BLaER1 (cell line): Measurements from ENCODE around the gene NID1.
"Not testable (repeated sequence)": the region's sequence is repeated elsewhere in the genome, so short reads cannot be mapped to it uniquely, and the experiment has no call there.

ENCODE experiments used
- H3K27ac ChIP-seq: shearing (Covaris generic); formaldehyde crosslinking; 2 replicates; pipeline ENCODE4 v1.8.1; 2022
- H3K27me3 ChIP-seq: shearing (Covaris generic); formaldehyde crosslinking; 2 replicates; pipeline ENCODE4 v1.8.1; 2022
- H3K36me3 ChIP-seq: shearing (Covaris generic); formaldehyde crosslinking; 2 replicates; pipeline ENCODE4 v1.8.1; 2022
- H3K4me1 ChIP-seq: shearing (Covaris generic); formaldehyde crosslinking; 2 replicates; pipeline ENCODE4 v1.8.1; 2022
- H3K4me2 ChIP-seq: shearing (Covaris generic); formaldehyde crosslinking; 2 replicates; pipeline ENCODE4 v1.8.1; 2022
- H3K4me3 ChIP-seq: shearing (Covaris generic); formaldehyde crosslinking; 2 replicates; pipeline ENCODE4 v1.8.1; 2022
- H3K9ac ChIP-seq: shearing (Covaris generic); formaldehyde crosslinking; 2 replicates; pipeline ENCODE4 v1.8.1; 2022
- H3K9me3 ChIP-seq: shearing (Covaris generic); formaldehyde crosslinking; 2 replicates; pipeline ENCODE4 v1.8.1; 2022
- H4K20me1 ChIP-seq: shearing (Covaris generic); formaldehyde crosslinking; 2 replicates; pipeline ENCODE4 v1.8.1; 2022
- Cebpa-rat ChIP-seq: shearing (Covaris generic); IDR thresholded peaks from 2 replicates; pipeline ENCODE4 v1.8.1; 2022

NID1 gene

DNA sequence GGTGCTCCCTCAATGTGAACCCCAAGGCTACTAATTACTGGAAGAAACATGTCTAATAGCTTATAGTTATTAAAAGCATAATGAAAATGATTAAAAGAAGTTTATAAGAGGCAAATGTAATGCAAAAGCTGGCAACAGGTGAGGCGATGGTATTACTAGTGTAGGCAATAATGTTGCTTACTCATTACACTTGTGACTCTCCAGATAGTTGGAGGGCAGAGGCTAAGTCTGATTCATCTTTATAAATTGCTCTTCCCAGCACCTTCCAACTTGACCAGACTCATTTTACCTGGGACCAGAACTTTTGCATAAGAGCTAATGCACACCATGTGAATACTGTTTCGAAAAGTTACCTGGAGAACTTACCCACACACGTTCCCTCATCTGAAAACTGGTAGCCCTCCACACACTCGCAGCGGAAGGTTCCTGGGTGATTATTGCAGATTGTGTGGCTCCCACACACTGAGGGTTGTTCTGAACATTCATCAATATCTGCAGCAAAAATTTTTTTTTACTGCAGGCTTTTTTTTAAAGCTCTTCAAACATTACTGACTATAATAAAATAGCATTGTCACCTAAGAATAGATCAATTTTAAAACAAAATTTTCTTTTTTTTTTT lies 48.0 kb downstream of the NID1 start:
- Histone ChIP-seq H4K20me1 (no peaks in the 10 kb centered on the region), H3K4me3 (no peak overlapping the region), H3K27me3 (no peaks in the 10 kb centered on the region), H3K36me3 (no peaks in the 10 kb centered on the region), H3K27ac (no peak overlapping the region), H3K4me1 (no peaks in the 10 kb centered on the region), H3K9me3 (no peaks in the 10 kb centered on the region), H3K9ac (no peak overlapping the region), H3K4me2 (no peak overlapping the region)
- TF ChIP-seq Cebpa-rat: no peak

DNA sequence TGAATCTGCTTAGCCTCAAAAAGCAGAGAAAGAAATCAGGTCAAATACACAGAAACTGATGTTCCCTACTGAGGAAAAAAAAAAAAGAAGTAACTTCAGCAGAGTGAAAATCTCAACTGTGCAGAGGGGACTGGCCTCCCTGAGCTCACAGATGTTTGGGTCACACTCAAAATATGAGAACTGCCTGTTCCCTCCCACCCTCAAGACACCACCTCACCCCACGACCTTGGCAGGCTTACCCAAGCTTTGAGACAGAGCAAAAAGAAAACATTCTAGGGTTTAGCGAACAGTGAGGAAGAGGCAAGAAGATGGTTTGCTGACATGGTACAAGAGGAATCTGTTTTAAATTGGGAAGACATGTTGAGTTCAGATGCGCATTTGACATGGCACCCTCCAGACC lies 48.8 kb downstream of the NID1 start:
- H3K9ac ChIP-seq: no peak overlapping the region
- H3K4me1 ChIP-seq: no peaks in the 10 kb centered on the region
- H3K36me3 ChIP-seq: no peaks in the 10 kb centered on the region
- no peak overlapping the region for H3K4me3 ChIP-seq
- no peak overlapping the region for H3K4me2 ChIP-seq
- H3K27ac ChIP-seq: no peak overlapping the region
- H3K9me3 ChIP-seq: no peaks in the 10 kb centered on the region
- TF ChIP-seq Cebpa-rat: no peak
- H4K20me1 ChIP-seq: no peaks in the 10 kb centered on the region
- H3K27me3 ChIP-seq: no peaks in the 10 kb centered on the region

DNA sequence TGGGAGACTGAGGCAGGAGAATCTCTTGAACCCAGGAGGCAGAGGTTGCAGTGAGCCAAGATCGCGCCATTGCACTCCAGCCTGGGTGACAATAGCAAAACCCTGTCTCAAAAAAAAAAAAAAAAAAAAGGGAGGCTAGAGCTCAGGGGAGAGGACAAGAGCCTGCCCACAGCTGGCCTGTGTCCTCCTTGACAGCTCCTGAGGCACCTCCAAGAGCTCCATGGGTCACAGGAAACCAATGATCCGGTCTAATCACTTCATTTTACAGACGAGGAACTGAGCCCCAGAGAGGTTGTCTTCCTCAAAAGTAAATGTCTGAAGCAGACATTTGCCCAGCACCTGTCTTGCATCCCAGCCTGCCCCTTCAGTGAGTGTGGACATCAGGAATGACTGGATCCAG lies 49.4 kb downstream of the NID1 start:
- no peaks in the 10 kb centered on the region for H4K20me1 ChIP-seq
- H3K9ac ChIP-seq: no peak overlapping the region
- no peaks in the 10 kb centered on the region for H3K4me1 ChIP-seq
- no peak overlapping the region for H3K27ac ChIP-seq
- H3K9me3 ChIP-seq: no peaks in the 10 kb centered on the region
- no peak overlapping the region for H3K4me2 ChIP-seq
- no peak overlapping the region for H3K4me3 ChIP-seq
- no peak for TF ChIP-seq Cebpa-rat
- no peaks in the 10 kb centered on the region for H3K36me3 ChIP-seq
- H3K27me3 ChIP-seq: no peaks in the 10 kb centered on the region

DNA sequence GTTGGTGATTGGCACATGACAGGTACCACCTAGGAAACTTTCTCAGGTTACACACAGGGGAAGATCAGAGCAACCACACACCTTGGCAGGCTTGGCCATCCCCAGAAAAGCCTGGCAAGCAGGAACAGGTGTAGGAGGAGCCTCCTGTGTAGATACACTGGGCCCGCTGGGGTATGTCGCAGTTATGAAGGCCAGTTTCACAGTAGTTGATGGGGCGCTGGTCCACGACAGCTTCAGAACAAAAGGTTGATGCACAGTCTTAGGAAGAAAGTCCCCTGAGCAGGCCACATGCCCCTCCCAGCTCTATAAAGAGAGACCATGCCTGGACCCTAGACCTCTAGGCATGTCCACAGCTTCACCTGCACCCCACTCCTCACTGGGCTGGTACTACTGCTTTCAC lies 51.6 kb downstream of the NID1 start:
- Histone ChIP-seq H3K4me3 (no peak overlapping the region), H3K27me3 (no peaks in the 10 kb centered on the region), H4K20me1 (no peaks in the 10 kb centered on the region), H3K4me2 (no peak overlapping the region), H3K9ac (no peak overlapping the region), H3K36me3 (no peaks in the 10 kb centered on the region), H3K4me1 (no peaks in the 10 kb centered on the region), H3K27ac (no peak overlapping the region), H3K9me3 (no peaks in the 10 kb centered on the region)
- TF ChIP-seq Cebpa-rat: no peak

DNA sequence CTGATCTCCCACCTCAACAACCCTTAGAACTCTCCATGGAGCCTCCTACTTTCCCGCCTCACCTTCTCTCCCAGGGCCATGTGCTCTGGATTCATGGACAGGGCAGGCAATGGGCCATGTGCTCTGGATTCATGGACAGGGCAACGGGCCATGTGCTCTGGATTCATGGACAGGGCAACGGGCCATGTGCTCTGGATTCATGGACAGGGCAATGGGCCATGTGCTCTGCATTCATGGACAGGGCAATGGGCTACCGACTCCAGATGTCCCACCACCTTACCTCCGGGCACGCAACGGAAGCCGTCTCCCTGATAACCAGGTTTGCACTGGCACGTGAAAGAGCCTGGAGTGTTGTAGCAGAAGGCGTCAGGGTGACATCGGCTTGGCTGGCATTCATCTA lies 53.2 kb downstream of the NID1 start:
- Histone ChIP-seq H3K27me3 (no peaks in the 10 kb centered on the region), H3K4me2 (no peak overlapping the region), H3K4me1 (no peaks in the 10 kb centered on the region), H3K9me3 (no peaks in the 10 kb centered on the region), H4K20me1 (no peaks in the 10 kb centered on the region), H3K9ac (no peak overlapping the region), H3K27ac (no peak overlapping the region), H3K36me3 (no peaks in the 10 kb centered on the region), H3K4me3 (no peak overlapping the region)
- no peak for TF ChIP-seq Cebpa-rat

DNA sequence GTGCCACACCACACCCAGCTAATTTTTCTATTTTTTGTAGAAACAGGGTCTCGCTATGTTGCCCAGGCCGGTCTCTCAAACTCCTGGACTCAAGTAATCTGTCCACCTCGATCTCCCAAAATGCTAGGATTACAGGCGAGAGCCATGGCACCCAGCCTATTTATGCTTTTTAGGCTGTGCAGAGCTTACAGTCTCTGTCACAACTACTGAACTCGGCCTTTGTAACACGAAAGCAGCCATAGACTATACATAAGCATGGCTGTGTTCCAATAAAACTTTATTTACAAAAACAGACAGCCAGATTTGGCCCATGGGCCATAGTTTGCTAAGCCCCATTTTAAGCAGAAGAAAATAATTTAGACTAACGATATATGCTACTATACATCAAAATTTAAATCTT lies 54.4 kb downstream of the NID1 start:
- Histone ChIP-seq H3K9ac (no peak overlapping the region), H3K4me3 (no peak overlapping the region), H3K4me2 (no peak overlapping the region), H3K27ac (no peak overlapping the region), H3K36me3 (no peaks in the 10 kb centered on the region), H3K9me3 (no peaks in the 10 kb centered on the region), H3K27me3 (no peaks in the 10 kb centered on the region), H3K4me1 (0 out of 2 replicates have a peak, but pooled peaks cover 4% of the 10 kb centered on the region), H4K20me1 (no peaks in the 10 kb centered on the region)
- TF ChIP-seq Cebpa-rat: no peak

DNA sequence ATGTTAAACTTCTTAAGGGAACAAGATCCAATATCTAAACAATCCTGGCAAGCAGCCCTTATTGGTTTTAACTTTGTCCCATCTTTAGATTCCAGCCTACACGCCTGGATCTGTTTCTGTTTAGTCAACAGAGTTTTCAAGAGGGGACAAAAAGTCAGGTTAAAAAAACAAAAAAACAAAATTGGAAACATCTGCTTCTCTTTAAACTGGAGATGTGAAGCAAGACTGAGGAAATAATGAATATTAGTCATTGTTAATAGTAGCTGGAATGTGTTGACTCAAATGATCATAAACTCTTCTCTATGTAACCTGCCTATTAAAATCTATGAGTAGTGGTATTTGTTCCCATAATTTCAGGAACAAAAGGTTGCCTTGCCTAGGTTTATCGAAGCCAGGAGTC lies 55.0 kb downstream of the NID1 start:
- Histone ChIP-seq H3K4me3 (no peak overlapping the region), H3K9ac (no peak overlapping the region), H3K36me3 (no peaks in the 10 kb centered on the region), H3K27me3 (no peaks in the 10 kb centered on the region), H3K27ac (no peak overlapping the region), H3K9me3 (no peaks in the 10 kb centered on the region), H3K4me1 (0 out of 2 replicates have a peak, but pooled peaks cover 4% of the 10 kb centered on the region), H4K20me1 (no peaks in the 10 kb centered on the region), H3K4me2 (no peak overlapping the region)
- TF ChIP-seq Cebpa-rat: no peak

DNA sequence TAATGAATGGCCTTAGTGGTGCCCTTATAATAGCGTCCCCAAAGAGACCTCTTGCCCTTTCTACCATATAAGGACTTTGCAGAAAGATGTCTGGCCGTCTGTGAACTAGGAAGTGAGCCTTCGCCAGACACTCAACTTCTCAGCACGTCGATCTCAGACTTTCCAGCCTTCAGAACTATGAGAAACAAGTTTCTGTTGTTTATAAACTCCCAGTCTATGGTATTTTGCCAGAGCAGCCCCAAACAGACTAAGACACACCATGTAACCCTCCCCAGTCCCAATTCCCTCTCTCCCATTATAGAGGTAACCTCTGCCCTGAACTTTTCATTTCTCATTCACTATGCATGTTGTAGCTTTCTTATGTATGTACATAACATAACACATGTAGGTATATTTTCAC lies 55.7 kb downstream of the NID1 start:
- H3K9me3 ChIP-seq: no peaks in the 10 kb centered on the region
- no peak for TF ChIP-seq Cebpa-rat
- 0 out of 2 replicates have a peak, but pooled peaks cover 4% of the 10 kb centered on the region for H3K4me1 ChIP-seq
- H3K27me3 ChIP-seq: no peaks in the 10 kb centered on the region
- no peak overlapping the region for H3K4me3 ChIP-seq
- no peaks in the 10 kb centered on the region for H3K36me3 ChIP-seq
- no peak overlapping the region for H3K4me2 ChIP-seq
- no peak overlapping the region for H3K9ac ChIP-seq
- no peak overlapping the region for H3K27ac ChIP-seq
- no peaks in the 10 kb centered on the region for H4K20me1 ChIP-seq

DNA sequence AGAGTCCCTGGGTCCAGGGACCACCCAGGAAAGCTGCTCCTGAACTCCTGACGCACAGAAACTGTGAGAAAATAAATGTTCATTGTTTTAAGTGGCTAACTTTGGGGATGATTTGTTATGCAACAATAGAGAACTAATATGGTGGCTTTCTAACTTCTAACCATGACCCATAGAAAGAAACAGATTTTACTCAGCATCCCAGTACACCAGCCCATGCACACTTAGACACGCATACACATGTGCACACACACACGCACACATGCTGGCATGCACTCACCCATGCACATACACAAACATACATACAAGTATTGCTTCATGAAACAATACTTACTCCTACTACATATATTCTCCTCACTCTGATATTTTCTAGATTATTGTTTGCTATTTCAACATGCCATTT lies 57.1 kb downstream of the NID1 start:
- Histone ChIP-seq H3K27me3 (no peaks in the 10 kb centered on the region), H3K36me3 (no peaks in the 10 kb centered on the region), H3K4me3 (no peak overlapping the region), H3K4me1 (0 out of 2 replicates have a peak, but pooled peaks cover 4% of the 10 kb centered on the region), H3K9ac (no peak overlapping the region), H3K4me2 (no peak overlapping the region), H3K9me3 (no peaks in the 10 kb centered on the region), H3K27ac (no peak overlapping the region), H4K20me1 (no peaks in the 10 kb centered on the region)
- TF ChIP-seq Cebpa-rat: no peak

DNA sequence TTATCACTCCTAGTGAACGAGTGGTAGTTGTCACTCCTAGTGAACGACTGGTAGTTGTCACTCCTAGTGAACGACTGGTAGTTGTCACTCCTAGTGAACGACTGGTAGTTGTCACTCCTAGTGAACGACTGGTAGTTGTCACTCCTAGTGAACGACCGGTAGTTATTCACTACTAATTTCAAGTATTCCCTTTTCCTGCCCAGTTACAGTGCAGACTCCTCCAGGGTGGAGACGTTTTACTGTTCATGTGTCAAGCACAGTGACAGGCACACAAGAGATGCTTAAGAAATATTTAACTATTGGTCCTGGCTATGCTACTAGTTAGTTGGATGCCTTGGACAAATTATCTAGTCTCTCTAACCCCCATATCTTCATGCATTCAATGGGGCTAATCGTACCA lies 61.8 kb downstream of the NID1 start:
- H3K4me1 ChIP-seq: peaks cover 46% of the 10 kb centered on the region
- H3K9ac ChIP-seq, H4K20me1 ChIP-seq, H3K27me3 ChIP-seq, H3K4me2 ChIP-seq, H3K27ac ChIP-seq, H3K4me3 ChIP-seq, H3K36me3 ChIP-seq, H3K9me3 ChIP-seq: not testable (repeated sequence)

DNA sequence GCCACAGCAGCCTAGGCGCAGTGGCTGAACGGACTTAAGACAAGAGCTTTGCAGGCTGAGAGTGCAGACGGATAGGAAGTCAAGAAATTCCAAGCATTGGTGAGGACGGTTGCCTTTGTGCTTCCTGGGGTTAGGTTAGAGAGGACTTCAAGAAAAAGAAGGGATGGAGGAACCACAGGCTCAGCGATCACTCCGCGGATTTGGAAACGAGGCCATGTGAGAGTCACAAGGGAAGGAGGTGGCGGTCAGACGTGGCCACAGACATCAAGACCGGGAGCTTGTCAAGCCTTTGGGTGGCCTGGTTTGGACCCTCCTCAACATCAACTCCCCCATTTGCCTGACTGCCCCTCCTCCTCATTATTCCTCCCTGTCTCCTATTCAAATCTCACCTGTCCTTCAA lies 62.3 kb downstream of the NID1 start:
- no peaks in the 10 kb centered on the region for H3K27me3 ChIP-seq
- TF ChIP-seq Cebpa-rat: no peak

More for the DNA sequence above, 62.3 kb downstream of the NID1 start:
- Histone ChIP-seq H3K9me3 (no peaks in the 10 kb centered on the region), H3K27ac (no peak overlapping the region), H3K4me2 (no peak overlapping the region), H3K4me3 (no peak overlapping the region), H3K4me1 (peaks cover 46% of the 10 kb centered on the region), H3K36me3 (no peaks in the 10 kb centered on the region), H3K9ac (no peak overlapping the region), H4K20me1 (no peaks in the 10 kb centered on the region)
